GM18909 (cell line): ENCODE data around the gene EXOC6.

Experiments
- ATAC-seq: cut with Tn5 transposase; IDR thresholded peaks from one replicate; pipeline ENCODE4 v1.9.1; 2021; ENCODE audit warnings: mild to moderate bottlenecking; ENCODE audit not compliant: unreplicated experiment, poor library complexity

The EXOC6 gene

GRCh38 chr10:92830478-92831389 lies 17.6 kb upstream of the EXOC6 start:
- no peak for ATAC-seq

DNA sequence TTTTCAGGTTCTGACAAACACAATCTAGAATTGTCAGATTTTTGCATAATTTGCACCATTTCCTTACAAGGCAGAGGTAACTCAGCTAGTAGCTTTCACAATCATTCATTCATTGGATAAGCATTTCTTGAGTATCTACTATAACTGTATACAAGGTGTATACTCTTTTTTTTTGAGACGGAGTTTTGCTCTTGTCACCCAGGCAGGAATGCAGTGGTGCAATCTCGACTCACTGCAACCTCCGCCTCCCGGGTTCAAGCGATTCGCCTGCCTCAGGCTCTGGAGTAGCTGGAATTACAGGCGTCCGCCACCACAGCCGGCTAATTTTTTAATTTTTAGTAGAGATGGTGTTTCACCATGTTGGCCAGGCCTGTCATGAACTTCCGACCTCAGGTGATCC lies 16.2 kb upstream of the EXOC6 start:
- ATAC-seq: no peak

GRCh38 chr10:92832998-92833650 lies 15.2 kb upstream of the EXOC6 start:
- ATAC-seq: no peak

DNA sequence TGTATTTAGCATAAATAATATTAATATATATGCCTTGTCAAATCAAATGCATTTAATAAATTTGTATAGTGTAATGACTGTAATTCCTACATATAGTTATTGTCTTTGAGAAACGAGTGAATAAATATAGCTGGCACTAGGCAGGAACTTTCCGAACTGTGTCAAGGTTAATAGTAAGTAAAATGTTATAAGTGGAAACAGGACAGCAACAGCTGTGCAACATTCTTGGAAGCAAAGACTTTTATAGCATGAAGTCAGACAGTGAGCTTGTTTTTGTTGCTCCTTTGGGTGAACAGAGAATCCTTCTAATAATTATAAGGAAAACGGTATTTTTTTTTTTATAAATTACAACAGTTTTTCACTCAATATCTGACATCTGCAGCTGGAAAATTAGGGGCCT lies 14.0 kb upstream of the EXOC6 start:
- no peak for ATAC-seq

DNA sequence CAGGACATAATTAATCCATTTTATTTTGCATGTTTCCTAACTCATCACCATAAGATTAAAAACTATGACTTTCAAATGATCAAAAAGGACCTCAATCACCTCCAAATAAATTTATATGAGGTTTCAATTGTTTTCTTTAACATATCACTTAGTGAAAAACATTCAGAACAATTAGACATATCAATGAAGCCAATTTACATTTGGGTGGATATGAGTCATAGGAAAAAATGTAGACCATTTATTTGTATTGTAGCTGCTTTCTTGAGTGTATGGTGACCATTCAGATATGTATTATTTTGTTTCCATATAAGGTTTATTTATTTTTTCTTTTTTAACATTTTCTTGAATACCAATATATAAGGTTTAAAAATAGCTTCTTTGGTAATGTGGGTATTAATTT lies 13.3 kb upstream of the EXOC6 start:
- no peak for ATAC-seq

DNA sequence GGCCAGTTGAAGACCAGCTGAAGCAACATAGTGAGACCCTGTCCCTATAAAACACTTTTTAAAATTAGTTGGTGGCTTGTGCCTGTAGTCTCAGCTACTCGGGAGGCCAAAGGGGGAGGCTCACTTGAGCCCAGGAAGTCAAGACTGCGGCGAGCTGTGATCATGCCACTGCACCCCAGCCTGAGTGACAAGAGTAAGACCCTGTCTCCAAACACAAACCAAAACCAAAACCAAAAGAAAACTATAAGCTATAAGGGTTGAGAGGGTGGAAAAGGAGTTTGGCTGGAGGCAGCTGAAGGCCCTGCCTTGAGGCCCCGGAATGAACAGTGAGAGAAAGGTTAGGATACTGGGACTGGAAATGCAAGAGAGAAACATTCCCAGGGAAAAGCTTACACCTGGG lies 10.9 kb upstream of the EXOC6 start:
- ATAC-seq: no peak

DNA sequence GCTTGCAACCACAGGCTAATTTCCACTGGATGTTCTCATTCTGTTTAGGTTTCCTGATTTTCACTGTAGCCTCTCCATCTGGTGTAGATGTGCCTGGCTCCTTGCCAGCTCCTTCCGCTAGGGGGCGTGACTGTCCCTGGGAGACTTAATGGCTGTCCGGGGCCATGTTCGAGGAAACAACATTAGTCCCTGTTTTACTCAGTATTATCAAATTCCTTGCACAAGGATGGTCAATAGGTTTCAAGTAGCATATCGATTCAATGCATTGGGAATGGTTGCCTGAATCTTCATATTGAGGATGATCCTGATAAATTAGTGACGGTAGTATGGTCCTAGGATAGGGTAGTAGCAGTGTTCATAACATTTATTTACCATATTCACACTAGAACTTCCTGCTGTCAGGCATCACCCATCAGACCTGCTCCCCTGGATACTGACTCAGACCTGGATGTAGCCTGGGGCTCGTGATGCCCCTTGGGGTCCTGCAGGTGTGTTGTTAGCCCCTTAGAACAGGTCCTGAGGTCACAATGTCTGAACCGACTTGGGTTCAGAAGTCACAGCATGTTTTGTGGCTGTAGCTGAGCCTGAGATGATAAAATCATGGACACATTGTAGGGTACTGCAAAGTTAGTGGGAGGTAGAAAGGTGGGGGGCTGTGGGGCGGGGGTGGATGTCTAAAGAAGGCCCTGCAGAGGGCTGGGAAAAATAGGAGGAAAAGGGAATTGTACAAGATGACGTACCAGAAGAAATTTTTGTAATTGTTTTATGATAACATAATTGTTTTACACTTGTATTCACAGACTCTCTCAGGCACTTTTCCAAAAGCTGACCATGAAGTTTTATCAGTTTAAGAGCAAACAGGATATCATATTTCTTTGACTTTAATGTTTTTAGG lies 8.9 kb upstream of the EXOC6 start:
- no peak for ATAC-seq

DNA sequence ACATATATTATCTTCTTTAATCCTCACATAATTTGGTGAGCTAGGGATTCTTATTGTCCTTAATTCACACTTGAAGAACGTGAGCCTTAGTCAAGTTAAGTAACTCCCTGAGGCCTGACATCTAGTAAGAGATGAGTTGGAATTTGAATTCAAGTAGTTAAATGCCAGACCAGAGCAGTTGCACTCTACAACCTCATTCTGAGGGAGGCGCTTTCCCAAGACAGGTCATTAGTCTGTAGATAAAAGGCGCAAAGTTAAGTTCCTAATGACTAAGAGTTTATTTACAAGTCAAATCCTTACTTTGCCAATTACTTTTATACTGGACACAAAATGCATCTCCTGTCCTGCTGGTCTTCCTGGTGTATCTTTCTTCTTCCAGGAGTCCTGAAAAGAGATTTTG lies 3.6 kb upstream of the EXOC6 start:
- no peak for ATAC-seq

- ATAC-seq: no peak
Measured at GRCh38 chr10:92845921-92846320, 2.4 kb upstream of the EXOC6 start.

- ATAC-seq: no peak
Measured at GRCh38 chr10:92846344-92846743, 2.0 kb upstream of the EXOC6 start.

- ATAC-seq: no peak
Measured at GRCh38 chr10:92846854-92847201, 1.5 kb upstream of the EXOC6 start.

DNA sequence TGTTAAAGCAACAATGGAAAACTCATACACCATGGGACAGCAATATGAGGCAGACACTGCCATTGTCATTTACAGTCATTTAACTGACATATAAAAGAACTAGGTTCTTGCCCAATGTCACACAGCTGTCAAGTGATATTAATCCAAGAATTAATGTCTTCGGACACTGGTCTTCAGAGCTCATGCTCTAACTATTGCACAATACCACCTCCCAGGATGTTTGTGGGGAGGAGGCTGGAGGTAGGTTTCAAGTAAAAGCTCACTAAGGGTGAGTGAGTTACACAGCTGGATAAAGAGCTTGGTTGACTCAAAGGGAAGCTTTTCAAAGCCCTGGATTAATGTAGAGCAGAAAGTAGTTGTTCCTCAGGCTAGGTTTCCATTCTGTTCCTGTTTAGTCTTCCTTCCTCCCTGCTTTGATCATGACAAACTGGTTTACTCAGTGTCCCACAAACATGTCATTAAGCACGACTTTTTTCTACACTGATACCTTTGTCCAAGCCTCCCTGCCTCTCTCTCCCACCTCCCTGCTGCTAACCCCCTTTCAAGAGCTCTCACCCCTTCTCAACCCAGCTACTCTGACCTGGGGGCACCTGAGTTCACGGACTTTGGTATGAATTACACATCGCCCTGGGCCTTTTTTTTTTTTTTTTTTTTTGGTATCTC lies 987 bp upstream of the EXOC6 start:
- ATAC-seq: no peak

DNA sequence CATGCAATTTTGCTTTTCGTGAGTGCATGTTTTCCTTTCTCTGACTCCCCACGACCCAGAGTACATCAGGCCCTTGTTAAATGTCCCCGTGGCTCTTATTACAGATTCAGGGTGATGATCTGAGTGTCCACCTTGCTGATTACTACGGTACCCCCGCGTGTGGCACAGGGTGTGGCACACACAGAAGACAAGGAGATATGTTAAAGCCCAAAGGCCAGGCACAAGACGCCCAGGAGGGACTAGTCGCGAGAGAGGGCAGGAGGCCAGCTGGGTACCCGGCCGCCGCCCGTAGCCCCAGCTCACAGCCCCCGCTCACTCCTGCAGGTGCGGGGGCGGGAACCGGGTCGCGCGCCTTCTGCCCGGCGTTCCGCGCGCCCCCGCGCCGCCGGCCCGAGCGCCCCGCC lies 281 bp upstream of the EXOC6 start:
- ATAC-seq: no peak

DNA sequence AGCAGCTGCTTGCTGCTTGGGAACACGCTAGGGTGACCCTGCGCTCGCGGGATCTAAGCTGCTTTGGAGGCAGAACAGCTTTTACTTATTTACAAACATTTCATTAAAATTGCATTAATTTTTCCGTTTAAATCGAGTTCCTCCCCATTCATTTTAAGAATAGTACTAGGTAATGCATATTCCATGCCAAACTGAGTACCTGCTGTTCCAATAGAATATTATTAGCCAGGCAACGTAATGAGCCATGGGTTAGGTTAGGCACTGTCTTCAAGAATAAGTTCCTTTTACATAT lies 860 bp downstream of the EXOC6 start:
- ATAC-seq: no peak

GRCh38 chr10:92849576-92850090 lies 1.3 kb downstream of the EXOC6 start:
- ATAC-seq: no peak

DNA sequence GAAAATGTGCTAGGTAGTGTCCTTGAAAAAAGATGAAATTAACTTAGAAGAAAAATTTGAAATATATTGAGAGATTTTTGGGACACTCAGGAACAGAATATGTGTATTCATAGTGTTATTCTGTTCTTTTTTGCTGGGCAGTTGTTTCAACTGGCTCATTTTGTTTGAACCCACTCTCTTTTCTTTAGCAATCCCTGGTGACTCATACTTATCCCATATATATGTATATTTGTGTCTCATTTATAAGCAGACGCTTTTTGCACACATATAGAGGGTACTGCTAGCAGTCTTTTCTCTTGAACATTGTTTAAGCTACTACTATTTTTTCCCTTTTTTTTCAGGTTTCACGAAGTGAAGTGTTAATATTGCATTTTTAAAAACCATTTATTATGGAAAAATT lies 1.9 kb downstream of the EXOC6 start:
- no peak for ATAC-seq

- no peak for ATAC-seq
Measured at GRCh38 chr10:92851003-92851402, 2.7 kb downstream of the EXOC6 start.

- no peak for ATAC-seq
Measured at GRCh38 chr10:92855560-92855959, 7.2 kb downstream of the EXOC6 start.

- ATAC-seq: no peak
Measured at GRCh38 chr10:92857904-92858514, 9.7 kb downstream of the EXOC6 start.

DNA sequence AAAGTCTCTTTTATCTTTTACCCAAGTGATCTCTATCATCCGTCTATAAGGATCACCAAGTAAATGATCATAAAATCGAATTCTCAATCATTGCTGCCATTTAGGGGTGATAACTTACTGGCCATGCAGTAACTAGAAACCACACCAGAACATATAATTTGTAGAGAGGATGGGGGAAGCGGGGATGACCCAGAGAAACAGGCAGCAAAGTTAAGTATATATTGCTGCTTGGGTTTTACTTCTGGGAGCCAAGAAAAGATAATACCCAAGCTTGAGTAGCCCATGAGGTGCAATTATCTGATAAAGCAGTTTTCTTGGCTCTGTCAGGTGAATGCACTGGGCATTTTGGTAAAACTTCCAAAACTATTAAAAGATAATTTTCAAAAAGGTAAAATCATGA lies 18.9 kb downstream of the EXOC6 start:
- no peak for ATAC-seq
